Gastrocnemius medialis (tissue), 4 donors: ENCODE results near the gene LCE5A. TPM values are rescaled to one million over a fixed set of nuclear protein-coding genes. Genes with fewer than 3 reads are reported as not detected.

Experiments used
- ATAC-seq, 2 donors: fragments of 150-250 bp; one replicate each; pipeline ENCODE4 v1.9.1; 2016
- DNase-seq, 2 donors: peaks; one replicate each; pipeline ENCODE4 v3.0.0-alpha.2; 2019
- H3K27ac ChIP-seq, 4 donors: fragments of 200-600 bp; sonication (generic); 1 replicate in 1 of 4; 2 replicates in 3 of 4; pipeline ENCODE4 v1.5.1; 2016 to 2018; ENCODE audit warnings: mild to moderate bottlenecking in 2 of 4, moderate library complexity in 1 of 4
- H3K27me3 ChIP-seq, 3 donors: fragments of 200-600 bp; sonication (generic) in 2 of 3; 1 replicate in 1 of 3; 2 replicates in 2 of 3; pipeline versions ENCODE4 v1.5.1 to v1.6.0; 2016 to 2019; ENCODE audit warnings: mild to moderate bottlenecking in 1 of 3, moderate library complexity in 1 of 3
- H3K36me3 ChIP-seq, 2 donors: fragments of 200-600 bp; sonication (generic) in 1 of 2; one replicate each; pipeline ENCODE4 v1.5.1; 2017 to 2018
- H3K4me1 ChIP-seq, 2 donors: fragments of 200-600 bp; sonication (generic) in 1 of 2; one replicate each; pipeline ENCODE4 v1.5.1; 2016 to 2017; ENCODE audit warnings: mild to moderate bottlenecking in 2 of 2
- H3K4me3 ChIP-seq, 4 donors: fragments of 200-600 bp; sonication (generic) in 3 of 4; 1 replicate in 1 of 4; 2 replicates in 3 of 4; pipeline ENCODE4 v1.5.1; 2016 to 2019; ENCODE audit warnings: mild to moderate bottlenecking in 2 of 4
- H3K9me3 ChIP-seq, 3 donors: fragments of 200-600 bp; sonication (generic) in 2 of 3; 1 replicate in 1 of 3; 2 replicates in 2 of 3; pipeline ENCODE4 v1.5.1; 2016 to 2019
- POLR2A ChIP-seq, 2 donors: fragments of 450-650 bp; IDR thresholded peaks; one replicate each; pipeline ENCODE4 v1.6.1; 2017; ENCODE audit warnings: antibody characterized with exemption in 2 of 2, mild to moderate bottlenecking in 2 of 2, moderate library complexity in 2 of 2
- in situ Hi-C, 4 donors: fragments of 200-750 bp; cut with MboI; loops; one replicate each; pipeline versions ENCODE4 v1.15.0 to v1.8.0; 2017; ENCODE audit warnings: low sequenced_read_pairs in 4 of 4
- intact Hi-C: fragments of 100-400 bp; cut with DNase I; formaldehyde crosslinking; loops from one replicate; pipeline ENCODE4 v1.15.1; 2023; ENCODE audit warnings: low total_unique reads
- total RNA-seq, 4 donors: library from RNA; depleted of rRNA; stranded (reverse); fragments of >200 nt; gene quantifications; one replicate each; pipeline versions ENCODE4 v1.1.0 to v1.2.3, GENCODE V29; 2016
- TF ChIP-seq, protein P1 (sequence below), 5 experiments: fragments of 450-650 bp in 3 of 5; fragments of 200-600 bp in 2 of 5; sonication (generic) in 2 of 5; IDR thresholded peaks in 4 of 5; conservative IDR thresholded peaks in 1 of 5; 1 replicate in 4 of 5; 2 replicates in 1 of 5; pipeline ENCODE4 v1.5.1; 2016 to 2019; ENCODE audit warnings: antibody characterized with exemption in 5 of 5, mild to moderate bottlenecking in 3 of 5, moderate library complexity in 3 of 5

The LCE5A gene
- total RNA-seq, 4 donors from 2014 or later: not detected

- intact Hi-C loops (no loop called here), in situ Hi-C loops (no loop called here)
- ATAC-seq (no peak), DNase-seq (no peak)
- H3K4me1 ChIP-seq: no peaks in the 10 kb centered on the region
- no peaks in the 10 kb centered on the region for H3K9me3 ChIP-seq
- H3K27ac ChIP-seq: no peak overlapping the region
- no peaks in the 10 kb centered on the region for H3K36me3 ChIP-seq
- H3K4me3 ChIP-seq: no peak overlapping the region
- peaks cover 13 to 14% (median 14%) of the 10 kb centered on the region in 3 donors for H3K27me3 ChIP-seq
- TF ChIP-seq, protein P1, sequence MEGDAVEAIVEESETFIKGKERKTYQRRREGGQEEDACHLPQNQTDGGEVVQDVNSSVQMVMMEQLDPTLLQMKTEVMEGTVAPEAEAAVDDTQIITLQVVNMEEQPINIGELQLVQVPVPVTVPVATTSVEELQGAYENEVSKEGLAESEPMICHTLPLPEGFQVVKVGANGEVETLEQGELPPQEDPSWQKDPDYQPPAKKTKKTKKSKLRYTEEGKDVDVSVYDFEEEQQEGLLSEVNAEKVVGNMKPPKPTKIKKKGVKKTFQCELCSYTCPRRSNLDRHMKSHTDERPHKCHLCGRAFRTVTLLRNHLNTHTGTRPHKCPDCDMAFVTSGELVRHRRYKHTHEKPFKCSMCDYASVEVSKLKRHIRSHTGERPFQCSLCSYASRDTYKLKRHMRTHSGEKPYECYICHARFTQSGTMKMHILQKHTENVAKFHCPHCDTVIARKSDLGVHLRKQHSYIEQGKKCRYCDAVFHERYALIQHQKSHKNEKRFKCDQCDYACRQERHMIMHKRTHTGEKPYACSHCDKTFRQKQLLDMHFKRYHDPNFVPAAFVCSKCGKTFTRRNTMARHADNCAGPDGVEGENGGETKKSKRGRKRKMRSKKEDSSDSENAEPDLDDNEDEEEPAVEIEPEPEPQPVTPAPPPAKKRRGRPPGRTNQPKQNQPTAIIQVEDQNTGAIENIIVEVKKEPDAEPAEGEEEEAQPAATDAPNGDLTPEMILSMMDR (IDR thresholded peaks at IDR 0.05 in 4 of 5, conservative IDR thresholded peaks at IDR 0.05 in 1 of 5): no peak
- TF ChIP-seq POLR2A (IDR thresholded peaks at IDR 0.05): no peak
Measured at GRCh38 chr1:152519851-152520250, 9.2 kb downstream of the LCE5A start.

DNA sequence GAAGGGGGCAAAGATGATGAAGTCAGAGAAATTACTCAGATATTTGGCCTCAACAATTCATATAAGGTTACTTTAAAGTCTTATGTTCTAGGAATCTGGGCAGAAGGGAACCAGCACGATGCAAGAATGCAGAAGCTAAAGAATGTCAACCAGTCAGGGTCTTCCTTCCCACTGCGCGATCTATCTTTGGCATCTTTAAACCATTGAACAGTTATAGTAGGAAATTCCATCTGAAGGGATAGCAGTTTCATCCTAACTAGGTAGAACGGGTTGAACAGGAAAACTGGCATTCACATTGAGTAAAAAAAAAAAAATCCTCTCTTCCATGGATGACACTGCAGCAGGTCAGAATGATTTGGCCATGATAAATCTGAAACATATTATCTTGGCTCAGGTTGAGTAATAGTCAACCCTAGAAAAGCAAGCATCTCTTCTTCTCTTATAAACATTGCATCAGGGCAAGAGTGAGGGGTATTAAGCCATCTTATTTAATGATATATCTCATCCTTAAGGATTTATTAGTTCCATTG lies 10.0 kb downstream of the LCE5A start:
- ATAC-seq: no peak
- peaks cover 6 to 7% (median 7%) of the 10 kb centered on the region in 3 donors for H3K27me3 ChIP-seq
- intact Hi-C loops: no loop called here

GRCh38 chr1:152525080-152525641 lies 14.6 kb downstream of the LCE5A start:
- H3K27me3 ChIP-seq: no peaks in the 10 kb centered on the region
- intact Hi-C loops (no loop called here), in situ Hi-C loops (no loop called here)
- ATAC-seq: no peak
- H3K4me3 ChIP-seq: no peak overlapping the region
- no peak for DNase-seq
- no peaks in the 10 kb centered on the region for H3K9me3 ChIP-seq
- no peak overlapping the region for H3K27ac ChIP-seq
- H3K4me1 ChIP-seq: no peaks in the 10 kb centered on the region
- H3K36me3 ChIP-seq: no peaks in the 10 kb centered on the region
- TF ChIP-seq POLR2A (IDR thresholded peaks at IDR 0.05): no peak
- TF ChIP-seq, protein P1 (IDR thresholded peaks at IDR 0.05 in 4 of 5, conservative IDR thresholded peaks at IDR 0.05 in 1 of 5): no peak

More for the DNA sequence above, 10.0 kb downstream of the LCE5A start:
- in situ Hi-C loops: no loop called here
- TF ChIP-seq, protein P1 (IDR thresholded peaks at IDR 0.05 in 4 of 5, conservative IDR thresholded peaks at IDR 0.05 in 1 of 5): no peak
- TF ChIP-seq POLR2A (IDR thresholded peaks at IDR 0.05): no peak
- Histone ChIP-seq H3K4me1 (no peaks in the 10 kb centered on the region), H3K9me3 (no peaks in the 10 kb centered on the region), H3K4me3 (no peak overlapping the region), H3K36me3 (no peaks in the 10 kb centered on the region), H3K27ac (no peak overlapping the region)
- no peak for DNase-seq

DNA sequence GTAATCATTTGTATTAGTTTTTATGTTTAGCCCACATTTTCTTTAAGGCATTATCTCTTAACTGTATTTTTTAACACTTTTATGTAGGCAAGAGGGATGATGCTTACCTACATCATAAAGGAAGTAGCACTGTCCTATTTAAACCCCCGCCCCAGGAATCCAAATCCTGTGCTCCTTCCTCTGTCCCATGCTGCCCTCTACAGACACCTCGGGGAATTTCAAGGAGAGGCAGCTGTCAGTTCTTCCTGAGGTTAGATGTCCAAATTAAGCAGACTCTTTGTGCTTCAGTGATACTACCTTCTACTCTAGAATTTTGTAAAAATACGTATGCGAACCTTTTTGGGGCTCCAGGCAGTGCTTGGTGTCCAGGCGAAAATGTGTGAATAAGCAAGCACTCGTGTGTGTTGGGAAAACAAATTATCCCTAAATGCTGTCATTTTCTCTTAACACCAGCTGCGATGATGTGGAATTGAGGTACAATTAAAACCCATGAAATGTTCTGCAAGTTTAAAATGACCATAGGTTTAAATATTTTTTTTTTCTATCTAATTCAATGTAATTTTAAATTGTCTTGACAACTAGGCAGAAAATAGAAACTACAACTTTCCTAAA lies 22.8 kb downstream of the LCE5A start:
- Histone ChIP-seq H3K27me3 (no peaks in the 10 kb centered on the region), H3K4me3 (no peak overlapping the region), H3K36me3 (no peaks in the 10 kb centered on the region), H3K27ac (no peak overlapping the region), H3K9me3 (no peaks in the 10 kb centered on the region), H3K4me1 (no peaks in the 10 kb centered on the region)
- intact Hi-C loops: no loop called here
- no peak for ATAC-seq
- in situ Hi-C loops: no loop called here
- TF ChIP-seq, protein P1 (IDR thresholded peaks at IDR 0.05 in 4 of 5, conservative IDR thresholded peaks at IDR 0.05 in 1 of 5): peak in 1 of 5 experiments; percentile 26
- TF ChIP-seq POLR2A (IDR thresholded peaks at IDR 0.05): no peak
- DNase-seq: no peak
